K562 (cell line): Measurements from ENCODE around the gene MEGF11. TPM values are rescaled to one million over a fixed set of nuclear protein-coding genes. Genes with fewer than 3 reads are reported as not detected.

Source experiments
- ATAC-seq: fragments of 200-7000 bp; cut with Tn5 transposase; 3 replicates; pipeline ENCODE4 v1.9.1; 2020; ENCODE audit warnings: moderate library complexity
- BruUV-seq: library from RNA; stranded (reverse); fragments of 400-500 nt; replicated peaks from 2 replicates; lab custom pipeline; 2021; lab: Mats Ljungman, UMichigan
- CTCF ChIA-PET: fragments of 300-600 bp; formaldehyde crosslinking; extraction: SDS; loops from one replicate; lab custom pipeline; 2021; ENCODE audit warnings: low intra/inter-chr PET ratio; lab: Yijun Ruan, JAX
- POLR2A ChIA-PET: fragments of 300-600, 350-650 bp; sonication (Branson Sonifier 250); formaldehyde crosslinking; extraction: SDS; loops from one replicate; lab custom pipeline; 2021; ENCODE audit warnings: antibody characterized with exemption, inconsistent platforms; lab: Yijun Ruan, JAX
- DNase-seq, 4 experiments: peaks; one replicate each; pipeline versions ENCODE4 v3.0.0 to v3.0.0-alpha.2; 2011 to 2018; ENCODE audit warnings: low spot score in 3 of 4, mixed read lengths in 3 of 4; ENCODE audit errors: extremely low read depth in 1 of 4
- FAIRE-seq: peaks from 2 replicates; lab custom pipeline; 2011; peaks lifted over from hg19 to GRCh38; lab: Jason Lieb, UNC
- H2AFZ ChIP-seq: 2 replicates; pipeline ENCODE4 v1.6.0; 2011; ENCODE audit warnings: low read depth, low read length, control low read depth, inconsistent platforms
- H3K27ac ChIP-seq: fragments of 200-600 bp; 3 replicates; pipeline ENCODE4 v1.8.0; 2011; ENCODE audit warnings: low read depth, mild to moderate bottlenecking, control low read depth, inconsistent platforms, low read length, moderate library complexity, mixed read lengths; ENCODE audit errors: extremely low read depth
- H3K27me3 ChIP-seq, 2 experiments: fragments of 300-600 bp in 1 of 2; 2 replicates in 1 of 2; 3 replicates in 1 of 2; pipeline versions ENCODE4 v1.6.0 to v1.8.0; 2011; ENCODE audit warnings: inconsistent platforms in 2 of 2, low read length in 2 of 2, mild to moderate bottlenecking in 1 of 2, mixed read lengths in 1 of 2, moderate library complexity in 1 of 2; ENCODE audit not compliant: control insufficient read depth in 2 of 2, insufficient read depth in 2 of 2
- H3K36me3 ChIP-seq: fragments of 300-600 bp; 3 replicates; pipeline ENCODE4 v1.8.0; 2011; ENCODE audit warnings: mild to moderate bottlenecking, low read length, inconsistent platforms; ENCODE audit not compliant: control insufficient read depth, insufficient read depth
- H3K4me1 ChIP-seq, 2 experiments: fragments of 200-600 bp in 1 of 2; replicated peaks in 1 of 2; 2 replicates in 1 of 2; 3 replicates in 1 of 2; pipeline versions ENCODE4 v1.5.1 to v1.8.0; 2011; ENCODE audit warnings: inconsistent platforms in 2 of 2, low read length in 2 of 2, mild to moderate bottlenecking in 1 of 2, mixed read lengths in 1 of 2, moderate library complexity in 1 of 2; ENCODE audit not compliant: control insufficient read depth in 2 of 2, insufficient read depth in 2 of 2
- H3K4me2 ChIP-seq: 2 replicates; pipeline ENCODE4 v1.6.1; 2011; ENCODE audit warnings: low read length, control low read depth, inconsistent platforms, mixed read lengths; ENCODE audit not compliant: insufficient read depth
- H3K4me3 ChIP-seq: fragments of 200-600 bp; sonication (generic), shearing (Covaris generic); 2 replicates; pipeline ENCODE4 v1.5.1; 2016; ENCODE audit warnings: control low read depth, inconsistent platforms
- H3K79me2 ChIP-seq: fragments of 200-600 bp; 3 replicates; pipeline ENCODE4 v1.8.0; 2011; ENCODE audit warnings: low read length, inconsistent platforms; ENCODE audit not compliant: control insufficient read depth, insufficient read depth
- H3K9ac ChIP-seq, 2 experiments: 2 replicates each; pipeline versions ENCODE4 v1.6.0 to v1.6.1; 2011; ENCODE audit warnings: low read depth in 2 of 2, low read length in 2 of 2, control low read depth in 1 of 2, inconsistent platforms in 1 of 2, mild to moderate bottlenecking in 1 of 2, mixed read lengths in 1 of 2; ENCODE audit not compliant: insufficient read depth in 1 of 2
- H3K9me1 ChIP-seq: one replicate; pipeline ENCODE4 v1.6.0; 2011; ENCODE audit warnings: inconsistent platforms, mild to moderate bottlenecking, low read length, moderate library complexity; ENCODE audit not compliant: control insufficient read depth, insufficient read depth
- H3K9me3 ChIP-seq: replicated peaks from 2 replicates; pipeline ENCODE4 v1.5.1; 2011; ENCODE audit warnings: low read depth, low read length, inconsistent platforms; ENCODE audit not compliant: control insufficient read depth, insufficient read depth
- H4K20me1 ChIP-seq: replicated peaks from 2 replicates; pipeline ENCODE4 v1.6.1; 2011; ENCODE audit warnings: low read length, inconsistent platforms, mixed read lengths; ENCODE audit not compliant: control insufficient read depth, insufficient read depth
- C11orf30 ChIP-seq: fragments of 450-650 bp; IDR thresholded peaks from 2 replicates; pipeline ENCODE4 v1.6.1; 2016; ENCODE audit warnings: low read depth, mild to moderate bottlenecking
- DMBX1 ChIP-seq: fragments of 250-450 bp; sonication (Bioruptor Pico); IDR thresholded peaks from 2 replicates; pipeline ENCODE4 v1.8.0; 2022; ENCODE audit warnings: inconsistent platforms, mild to moderate bottlenecking, moderate library complexity, borderline replicate concordance
- ERF ChIP-seq: fragments of 450-650 bp; formaldehyde crosslinking; IDR thresholded peaks from 2 replicates; pipeline ENCODE4 v1.4.0; 2020; ENCODE audit warnings: mild to moderate bottlenecking, mixed read lengths
- FOSL1 ChIP-seq: fragments of 200-800 bp; sonication (Bioruptor generic); conservative IDR thresholded peaks from 2 replicates; pipeline ENCODE4 v1.6.1; 2016; ENCODE audit warnings: missing genetic modification characterization, missing compliant biosample characterization
- MCM2 ChIP-seq: fragments of 450-650 bp; IDR thresholded peaks from 2 replicates; pipeline ENCODE4 v1.6.1; 2017; ENCODE audit warnings: low read depth, mild to moderate bottlenecking
- NCOA2 ChIP-seq, 2 experiments: fragments of 450-650 bp; IDR thresholded peaks; 2 replicates each; pipeline ENCODE4 v1.6.1; 2018; ENCODE audit warnings: mild to moderate bottlenecking in 2 of 2, moderate library complexity in 1 of 2; ENCODE audit not compliant: partially characterized antibody in 2 of 2
- NUFIP1 ChIP-seq: fragments of 450-650 bp; IDR thresholded peaks from 2 replicates; pipeline ENCODE4 v1.6.1; 2018; ENCODE audit not compliant: partially characterized antibody
- POLR2G ChIP-seq: fragments of 200-400 bp; formaldehyde crosslinking; IDR thresholded peaks from 2 replicates; pipeline ENCODE4 v1.6.1; 2017; ENCODE audit warnings: low read depth, mild to moderate bottlenecking, antibody characterized with exemption, low read length, moderate library complexity
- PRMT5 ChIP-seq: sonication (generic); formaldehyde crosslinking; IDR thresholded peaks from 2 replicates; pipeline ENCODE4 v1.5.0; 2020; ENCODE audit warnings: missing genetic modification reagents
- RUNX1 ChIP-seq: sonication (generic); IDR thresholded peaks from 2 replicates; pipeline ENCODE4 v1.6.1; 2016; ENCODE audit warnings: antibody characterized with exemption, low read depth
- SMAD1 ChIP-seq: fragments of 150-350 bp; IDR thresholded peaks from 2 replicates; pipeline ENCODE4 v1.6.1; 2014; ENCODE audit warnings: low read length, low read depth; ENCODE audit not compliant: partially characterized antibody
- SP2 ChIP-seq: IDR thresholded peaks from 2 replicates; pipeline ENCODE4 v1.6.1; 2011; ENCODE audit warnings: mild to moderate bottlenecking, low read depth, low read length, moderate library complexity; ENCODE audit not compliant: poor library complexity, severe bottlenecking; ENCODE audit errors: extremely low read depth
- SRSF9 ChIP-seq: fragments of 200-400 bp; formaldehyde crosslinking; IDR thresholded peaks from 2 replicates; pipeline ENCODE4 v1.6.1; 2017; ENCODE audit warnings: low read depth, low read length, borderline replicate concordance
- TEAD2 ChIP-seq: fragments of 450-650 bp; IDR thresholded peaks from 2 replicates; pipeline ENCODE4 v1.6.1; 2016; ENCODE audit warnings: missing genetic modification characterization, control low read depth, missing compliant biosample characterization
- ZNF124 ChIP-seq: sonication (generic); formaldehyde crosslinking; IDR thresholded peaks from 2 replicates; pipeline ENCODE4 v1.8.1; 2022; ENCODE audit warnings: missing genetic modification reagents
- ZNF175 ChIP-seq: fragments of 200-800 bp; sonication (Bioruptor generic); IDR thresholded peaks from 2 replicates; pipeline ENCODE4 v1.6.1; 2016; ENCODE audit warnings: low read depth, mild to moderate bottlenecking, missing genetic modification characterization, missing compliant biosample characterization
- ZNF217 ChIP-seq: sonication (generic); formaldehyde crosslinking; IDR thresholded peaks from 2 replicates; pipeline ENCODE4 v1.8.0; 2022; ENCODE audit warnings: mild to moderate bottlenecking, missing genetic modification reagents
- WGBS: fragments of 100-300 bp; shearing (Covaris generic); methylation state at CpG from one replicate; pipeline ENCODE4 v1.1.6; 2016; ENCODE audit warnings: low coverage, mixed read lengths; ENCODE audit not compliant: insufficient coverage; ENCODE audit errors: missing lambda C conversion rate; 5-methylcytosine and 5-hydroxymethylcytosine counted together
- in situ Hi-C: fragments of 300-500 bp; cut with MboI; formaldehyde crosslinking; loops from 4 replicates; pipeline ENCODE4 v1.15.0; 2018; ENCODE audit warnings: inconsistent platforms, mixed read lengths
- intact Hi-C: fragments of 100-400 bp; cut with micrococcal nuclease; formaldehyde crosslinking; loops from 2 replicates; pipeline ENCODE4 v1.14.2; 2022
- polyA plus RNA-seq, 8 experiments: library from polyadenylated mRNA; depleted of rRNA in 4 of 8; stranded (reverse) in 5 of 8; unstranded in 3 of 8; fragments of >200 nt; fragmentation: Nextera tagmentation in 2 of 8; fragmentation: Illumina TruSeq in 1 of 8; extraction: Ambion mirVana in 2 of 8; extraction: Trizol in 1 of 8; gene quantifications; 2 replicates each; pipeline versions ENCODE4 v1.2.1 to v1.2.3, GENCODE V29; 2011 to 2014; ENCODE audit warnings: inconsistent platforms in 1 of 8, missing spikeins in 1 of 8
- total RNA-seq, 7 experiments: library from RNA; depleted of rRNA in 6 of 7; stranded (reverse); fragments of >200 nt in 6 of 7; fragmentation: Illumina TruSeq in 2 of 7; extraction: Trizol in 2 of 7; gene quantifications; 2 replicates each; pipeline versions ENCODE4 v1.2.1 to v1.2.3, GENCODE V29; 2011 to 2021; ENCODE audit warnings: low replicate concordance in 1 of 7
- TF ChIP-seq, protein P1 (sequence below), 2 experiments: IDR thresholded peaks in 1 of 2; conservative IDR thresholded peaks in 1 of 2; 2 replicates each; pipeline ENCODE4 v1.6.1; 2016; ENCODE audit warnings: low read depth in 2 of 2, mild to moderate bottlenecking in 1 of 2, missing compliant biosample characterization in 1 of 2, missing genetic modification characterization in 1 of 2, moderate library complexity in 1 of 2

Gene MEGF11
- total and polyA plus RNA-seq, 9 of the 15 experiments (the other 6 are each of a cell fraction or from before 2014, with no cell fraction given) = 0.06 to 0.23 (median 0.20) TPM; not detected in 6

DNA sequence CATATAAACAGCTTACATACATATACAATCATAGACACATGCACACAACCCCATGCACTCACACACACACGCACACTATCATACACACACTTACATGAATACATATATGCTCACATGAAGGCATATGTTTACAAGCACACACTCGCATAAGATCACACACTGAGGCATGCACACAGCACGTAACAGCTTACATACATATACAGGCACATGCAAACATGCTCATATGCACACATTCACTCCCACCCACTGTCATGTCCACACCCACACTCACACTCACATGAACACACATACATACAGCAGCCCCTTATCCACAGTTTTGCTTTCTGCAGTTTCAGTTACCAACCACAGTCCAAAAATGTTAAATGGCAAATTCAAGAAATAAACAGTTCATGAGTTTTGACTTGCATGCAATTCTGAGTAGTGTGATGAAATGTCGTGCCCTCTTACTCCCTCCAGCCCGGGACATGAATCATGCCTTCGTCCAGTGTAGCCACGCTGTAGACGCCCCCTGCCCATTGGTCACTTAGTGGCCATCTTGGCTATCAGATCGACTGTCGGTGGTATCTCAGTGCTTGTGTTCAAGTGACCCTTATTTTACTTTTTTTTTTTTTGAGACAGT, 27.8 kb downstream of the MEGF11 start:
- Histone ChIP-seq H3K27me3 (peaks cover 11 to 26% of the 10 kb centered on the region in 2 experiments; a peak in 3 of 5 replicates), H3K9me3 (no peaks in the 10 kb centered on the region), H4K20me1 (no peaks in the 10 kb centered on the region), H3K79me2 (no peaks in the 10 kb centered on the region), H3K4me3 (no peak overlapping the region), H3K27ac (no peak overlapping the region), H2AFZ (no peak overlapping the region), H3K9me1 (no peaks in the 10 kb centered on the region), H3K4me2 (no peak overlapping the region), H3K9ac (no peak overlapping the region), H3K36me3 (no peaks in the 10 kb centered on the region), H3K4me1 (peaks cover 0 to 4% of the 10 kb centered on the region in 2 experiments; a peak in 1 of 5 replicates)
- intact Hi-C loops = no loop called here
- DNase-seq (no peak), FAIRE-seq (no peak), ATAC-seq (no peak)
- CTCF ChIA-PET = interaction anchor here (0.6 kb wide), 1 partner anchor 60 kb away, joined by 3 read pairs; no protein-coding TSS in a partner anchor
- in situ Hi-C loops = no loop called here
- TF ChIP-seq SMAD1 = no peak
- no peak for TF ChIP-seq RUNX1
- no peak for TF ChIP-seq SRSF9
- TF ChIP-seq, protein P1, sequence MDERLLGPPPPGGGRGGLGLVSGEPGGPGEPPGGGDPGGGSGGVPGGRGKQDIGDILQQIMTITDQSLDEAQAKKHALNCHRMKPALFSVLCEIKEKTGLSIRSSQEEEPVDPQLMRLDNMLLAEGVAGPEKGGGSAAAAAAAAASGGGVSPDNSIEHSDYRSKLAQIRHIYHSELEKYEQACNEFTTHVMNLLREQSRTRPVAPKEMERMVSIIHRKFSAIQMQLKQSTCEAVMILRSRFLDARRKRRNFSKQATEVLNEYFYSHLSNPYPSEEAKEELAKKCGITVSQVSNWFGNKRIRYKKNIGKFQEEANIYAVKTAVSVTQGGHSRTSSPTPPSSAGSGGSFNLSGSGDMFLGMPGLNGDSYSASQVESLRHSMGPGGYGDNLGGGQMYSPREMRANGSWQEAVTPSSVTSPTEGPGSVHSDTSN (CRISPR knock-in tag; IDR thresholded peaks at IDR 0.05; ENCODE audit: low read depth) = no peak
- TF ChIP-seq, protein P1 (tag; conservative IDR thresholded peaks at IDR 0.05; ENCODE audit: low read depth) = no peak
- TF ChIP-seq ERF (CRISPR knock-in tag) = no peak
- TF ChIP-seq TEAD2 = no peak
- TF ChIP-seq C11orf30 = no peak
- TF ChIP-seq NCOA2 (IDR thresholded peaks at IDR 0.05; ENCODE audit: partially characterized antibody in 2 of 2) = no peak
- TF ChIP-seq ZNF175 (CRISPR knock-in tag) = no peak
- TF ChIP-seq DMBX1 (CRISPR knock-in tag) = no peak
- no peak for TF ChIP-seq POLR2G
- TF ChIP-seq NUFIP1 = no peak
- TF ChIP-seq ZNF217 (CRISPR knock-in tag) = no peak
- TF ChIP-seq SP2 = no peak
- no peak for TF ChIP-seq MCM2
- no peak for TF ChIP-seq ZNF124 (CRISPR knock-in tag)
- no peak for TF ChIP-seq PRMT5
- TF ChIP-seq FOSL1 (tag) = no peak
- POLR2A ChIA-PET = interaction anchor here (0.5 to 0.7 kb wide), 2 partner anchors 296 to 466 kb away, joined by 3 to 4 read pairs; no protein-coding TSS in a partner anchor
- BruUV-seq = no TSS peak
- WGBS = 14% methylated on average over 10 of the region's 10 CpGs
